Measurements from ENCODE around the gene C2orf72.
"Not testable (repeated sequence)": the region's sequence is repeated elsewhere in the genome, so short reads cannot be mapped to it uniquely, and the experiment has no call there.

C2orf72 gene

GRCh38 chr2:231011526-231011925 lies 25.8 kb upstream of the C2orf72 start:
- no peak overlapping the region for H3K4me3 ChIP-seq (ENCODE audit: low read depth, low read length)

GRCh38 chr2:231012463-231012862 lies 24.9 kb upstream of the C2orf72 start:
- H3K4me3 ChIP-seq (ENCODE audit: low read depth, low read length) = no peak overlapping the region
- DNase-seq (ENCODE audit: low read depth) = no peak

More at GRCh38 chr2:231011526-231011925, 25.8 kb upstream of the C2orf72 start:
- no peak for DNase-seq (ENCODE audit: low read depth)

GRCh38 chr2:231013820-231014219 lies 23.5 kb upstream of the C2orf72 start:
- no peak for DNase-seq (ENCODE audit: low read depth)
- H3K4me3 ChIP-seq (ENCODE audit: low read depth, low read length) = no peak overlapping the region

- no peak for DNase-seq (ENCODE audit: low read depth)
- H3K4me3 ChIP-seq (ENCODE audit: low read depth, low read length) = no peak overlapping the region
Observed at GRCh38 chr2:231015478-231015877, 21.8 kb upstream of the C2orf72 start.

GRCh38 chr2:231015926-231016325 lies 21.4 kb upstream of the C2orf72 start:
- no peak overlapping the region for H3K4me3 ChIP-seq (ENCODE audit: low read depth, low read length)
- no peak for DNase-seq (ENCODE audit: low read depth)

- H3K4me3 ChIP-seq (ENCODE audit: low read depth, low read length) = no peak overlapping the region
- no peak for DNase-seq (ENCODE audit: low read depth)
Observed at GRCh38 chr2:231016566-231017230, 20.6 kb upstream of the C2orf72 start.

GRCh38 chr2:231017231-231017598 lies 20.1 kb upstream of the C2orf72 start:
- DNase-seq (ENCODE audit: low read depth) = no peak

GRCh38 chr2:231018184-231018583 lies 19.1 kb upstream of the C2orf72 start:
- no peak overlapping the region for H3K4me3 ChIP-seq (ENCODE audit: low read depth, low read length)
- DNase-seq (ENCODE audit: low read depth) = no peak

More at GRCh38 chr2:231017231-231017598, 20.1 kb upstream of the C2orf72 start:
- H3K4me3 ChIP-seq (ENCODE audit: low read depth, low read length) = no peak overlapping the region

- H3K4me3 ChIP-seq (ENCODE audit: low read depth, low read length); DNase-seq (ENCODE audit: low read depth): not testable (repeated sequence)
Observed at GRCh38 chr2:231025059-231025458, 12.3 kb upstream of the C2orf72 start.

- no peak for DNase-seq (ENCODE audit: low read depth)
- H3K4me3 ChIP-seq (ENCODE audit: low read depth, low read length) = no peak overlapping the region
Observed at GRCh38 chr2:231028889-231029288, 8.4 kb upstream of the C2orf72 start.

GRCh38 chr2:231029563-231029962 lies 7.8 kb upstream of the C2orf72 start:
- DNase-seq (ENCODE audit: low read depth) = no peak
- H3K4me3 ChIP-seq (ENCODE audit: low read depth, low read length) = no peak overlapping the region

- DNase-seq (ENCODE audit: low read depth) = no peak
- no peak overlapping the region for H3K4me3 ChIP-seq (ENCODE audit: low read depth, low read length)
Observed at GRCh38 chr2:231030725-231031124, 6.6 kb upstream of the C2orf72 start.

GRCh38 chr2:231032575-231033140 lies 4.7 kb upstream of the C2orf72 start:
- H3K4me3 ChIP-seq (ENCODE audit: low read depth, low read length) = no peak overlapping the region

GRCh38 chr2:231033147-231034132 lies 3.9 kb upstream of the C2orf72 start:
- no peak overlapping the region for H3K4me3 ChIP-seq (ENCODE audit: low read depth, low read length)
- no peak for DNase-seq (ENCODE audit: low read depth)

More at GRCh38 chr2:231032575-231033140, 4.7 kb upstream of the C2orf72 start:
- DNase-seq (ENCODE audit: low read depth) = no peak

- DNase-seq (ENCODE audit: low read depth) = no peak
- H3K4me3 ChIP-seq (ENCODE audit: low read depth, low read length) = no peak overlapping the region
Observed at GRCh38 chr2:231034291-231034882, 2.9 kb upstream of the C2orf72 start.

GRCh38 chr2:231036131-231036530 lies 1.2 kb upstream of the C2orf72 start:
- no peak overlapping the region for H3K4me3 ChIP-seq (ENCODE audit: low read depth, low read length)
- DNase-seq (ENCODE audit: low read depth) = no peak

- no peak for DNase-seq (ENCODE audit: low read depth)
- H3K4me3 ChIP-seq (ENCODE audit: low read depth, low read length) = no peak overlapping the region
Observed at GRCh38 chr2:231036578-231037106, 681 bp upstream of the C2orf72 start.

- peak overlapping the region; percentile 43 for H3K4me3 ChIP-seq (ENCODE audit: low read depth, low read length)
- no peak for DNase-seq (ENCODE audit: low read depth)
Observed at GRCh38 chr2:231037731-231038482, 584 bp downstream of the C2orf72 start.
